OCI-LY7 (cell line): ENCODE results near the gene PHF8. TPM values are rescaled to one million over a fixed set of nuclear protein-coding genes. Genes with fewer than 3 reads are reported as not detected.

Experiments
- BruUV-seq: library from RNA; stranded (reverse); fragments of 400-500 nt; replicated peaks from 2 replicates; lab custom pipeline; 2021; lab: Mats Ljungman, UMichigan
- CTCF ChIA-PET: fragments of 300-600 bp; sonication (Branson Sonifier 250); formaldehyde crosslinking; loops from one replicate; lab custom pipeline; 2022; ENCODE audit warnings: antibody characterized with exemption; ENCODE audit not compliant: unreplicated experiment; lab: Charles Lee
- POLR2A ChIA-PET: fragments of 300-600 bp; sonication (Branson Sonifier 250); formaldehyde crosslinking; loops from one replicate; lab custom pipeline; 2022; ENCODE audit warnings: antibody characterized with exemption; lab: Charles Lee
- DNase-seq: peaks from one replicate; pipeline ENCODE4 v3.0.0-alpha.2; 2015; ENCODE audit warnings: low spot score
- H2AFZ ChIP-seq: fragments of 200-600 bp; sonication (generic), shearing (Covaris generic); 2 replicates; pipeline ENCODE4 v1.6.1; 2014; ENCODE audit warnings: mild to moderate bottlenecking, antibody characterized with exemption, low read length, moderate library complexity
- H3K27ac ChIP-seq: fragments of 200-600 bp; sonication (generic); 2 replicates; pipeline ENCODE4 v1.5.1; 2014; ENCODE audit warnings: mixed run types, low read depth, mild to moderate bottlenecking, moderate library complexity, low read length, inconsistent platforms; ENCODE audit not compliant: poor library complexity, severe bottlenecking
- H3K36me3 ChIP-seq: fragments of 200-600 bp; sonication (generic); 2 replicates; pipeline ENCODE4 v1.6.1; 2014; ENCODE audit warnings: mild to moderate bottlenecking, antibody characterized with exemption, low read length, moderate library complexity, mixed read lengths; ENCODE audit not compliant: insufficient read depth
- H3K4me1 ChIP-seq: fragments of 200-600 bp; sonication (generic); 2 replicates; pipeline ENCODE4 v1.5.1; 2014; ENCODE audit warnings: mild to moderate bottlenecking, low read length; ENCODE audit not compliant: insufficient read depth, poor library complexity, severe bottlenecking
- H3K4me2 ChIP-seq: fragments of 200-600 bp; sonication (generic); 2 replicates; pipeline ENCODE4 v1.6.1; 2014; ENCODE audit warnings: mild to moderate bottlenecking, low read length
- H3K4me3 ChIP-seq: fragments of 200-600 bp; sonication (generic); 2 replicates; pipeline ENCODE4 v1.5.1; 2014; ENCODE audit warnings: mild to moderate bottlenecking, low read depth, low read length; ENCODE audit not compliant: poor library complexity, severe bottlenecking
- H3K79me2 ChIP-seq: fragments of 200-600 bp; sonication (generic); 2 replicates; pipeline ENCODE4 v1.6.1; 2016; ENCODE audit warnings: low read depth, mild to moderate bottlenecking, low read length, moderate library complexity, mixed read lengths; ENCODE audit not compliant: insufficient read depth
- H3K9me2 ChIP-seq: fragments of 200-600 bp; sonication (generic); 2 replicates; pipeline ENCODE4 v1.6.1; 2016; ENCODE audit warnings: mild to moderate bottlenecking, low read length, mixed read lengths; ENCODE audit not compliant: insufficient read depth
- H3K9me3 ChIP-seq: fragments of 200-600 bp; sonication (generic); 2 replicates; pipeline ENCODE4 v1.6.1; 2014; ENCODE audit warnings: mild to moderate bottlenecking, mixed run types, low read length, mixed read lengths
- H4K20me1 ChIP-seq: fragments of 200-600 bp; sonication (generic); 2 replicates; pipeline ENCODE4 v1.6.1; 2014; ENCODE audit warnings: mild to moderate bottlenecking, antibody characterized with exemption, low read length, moderate library complexity, mixed read lengths; ENCODE audit not compliant: insufficient read depth
- CTCF ChIP-seq: fragments of 200-600 bp; sonication (generic); conservative IDR thresholded peaks from 2 replicates; pipeline ENCODE4 v1.5.1; 2014; ENCODE audit warnings: mild to moderate bottlenecking, antibody characterized with exemption, low read length, moderate library complexity, mixed read lengths
- EZH2phosphoT487 ChIP-seq: fragments of 200-600 bp; sonication (generic); IDR thresholded peaks from 2 replicates; pipeline ENCODE4 v1.6.1; 2018; ENCODE audit warnings: low read depth, borderline replicate concordance, mild to moderate bottlenecking, mixed run types, antibody characterized with exemption, low read length, moderate library complexity, mixed read lengths
- intact Hi-C: fragments of 100-400 bp; cut with micrococcal nuclease; formaldehyde crosslinking; loops from one replicate; pipeline ENCODE4 v1.10.0; 2022; ENCODE audit not compliant: unreplicated experiment
- total RNA-seq, 2 experiments: library from RNA; depleted of rRNA in 1 of 2; stranded (reverse); fragments of >200 nt in 1 of 2; shearing (Covaris generic) in 1 of 2; gene quantifications; 2 replicates each; pipeline ENCODE4 v1.2.3, GENCODE V29; 2014 to 2022

The PHF8 gene
- total RNA-seq, 2 experiments from 2014 or later = 29.7 to 44.2 TPM

DNA sequence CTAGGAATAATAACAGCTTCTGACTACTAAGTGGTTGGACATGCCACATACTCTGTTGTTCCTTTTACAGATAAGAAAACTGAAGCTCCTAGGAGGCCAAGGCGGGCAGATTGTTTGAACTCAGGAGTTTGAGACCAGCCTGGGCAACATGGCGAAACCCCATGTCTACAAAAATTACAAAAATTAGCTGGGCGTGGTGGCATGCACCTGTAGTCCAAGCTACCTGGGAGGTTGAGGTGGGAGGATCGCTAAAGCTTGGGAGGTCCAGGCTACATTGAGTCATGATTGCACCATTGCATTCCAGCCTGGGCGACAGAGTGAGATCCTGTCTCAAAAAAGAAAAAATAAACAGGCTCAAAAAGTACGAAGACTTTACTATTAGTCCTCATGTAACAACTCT lies 30.6 kb upstream of the PHF8 start:
- H3K9me2 ChIP-seq = no peaks in the 10 kb centered on the region
- intact Hi-C loops = no loop called here
- ChIA-PET CTCF (no interaction called here), POLR2A (no interaction called here)
- no peak overlapping the region for H2AFZ ChIP-seq
- no peak overlapping the region for H3K4me2 ChIP-seq
- no peaks in the 10 kb centered on the region for H3K9me3 ChIP-seq
- BruUV-seq = no TSS peak
- no peaks in the 10 kb centered on the region for H3K4me1 ChIP-seq
- H3K36me3 ChIP-seq = no peaks in the 10 kb centered on the region; the same call in 1 of the 2 replicates
- no peak for DNase-seq
- H3K4me3 ChIP-seq = no peak overlapping the region
- H3K79me2 ChIP-seq = no peaks in the 10 kb centered on the region
- no peak overlapping the region for H3K27ac ChIP-seq
- no peaks in the 10 kb centered on the region for H4K20me1 ChIP-seq
- TF ChIP-seq EZH2phosphoT487 (no peak), CTCF (no peak)

GRCh38 chrX:54067766-54068165 lies 23.5 kb upstream of the PHF8 start:
- BruUV-seq = no TSS peak
- Histone ChIP-seq H2AFZ (no peak overlapping the region), H3K4me1 (no peaks in the 10 kb centered on the region), H3K36me3 (no peaks in the 10 kb centered on the region), H3K27ac (no peak overlapping the region), H3K9me3 (no peaks in the 10 kb centered on the region), H3K4me3 (no peak overlapping the region), H4K20me1 (no peaks in the 10 kb centered on the region), H3K9me2 (no peaks in the 10 kb centered on the region), H3K79me2 (no peaks in the 10 kb centered on the region), H3K4me2 (no peak overlapping the region)
- DNase-seq = no peak
- TF ChIP-seq CTCF (no peak), EZH2phosphoT487 (no peak)
- intact Hi-C loops = no loop called here
- CTCF ChIA-PET = no interaction called here
- POLR2A ChIA-PET = no interaction called here

DNA sequence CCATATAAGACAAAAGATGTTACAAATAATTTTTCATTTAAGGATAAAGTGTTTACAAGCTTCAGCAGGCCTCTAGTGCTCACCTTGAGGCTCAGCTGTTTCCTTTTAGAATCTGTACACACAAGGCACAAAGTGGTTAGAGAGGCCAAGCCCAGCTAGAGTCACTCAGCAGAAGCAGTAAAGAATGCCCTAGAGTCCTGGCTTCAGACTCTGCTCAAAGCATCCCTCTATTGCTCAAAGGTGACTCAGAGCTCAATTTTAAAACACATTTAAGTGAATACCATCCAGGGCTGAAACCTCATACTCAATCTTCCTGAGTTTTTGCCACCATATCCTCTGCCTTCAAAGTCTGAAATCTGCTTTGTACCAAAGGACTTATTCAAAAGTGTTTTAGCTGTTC lies 22.6 kb upstream of the PHF8 start:
- ChIA-PET CTCF (no interaction called here), POLR2A (no interaction called here)

More for the DNA sequence above, 22.6 kb upstream of the PHF8 start:
- Histone ChIP-seq H3K9me3 (no peaks in the 10 kb centered on the region), H2AFZ (no peak overlapping the region), H3K4me1 (no peaks in the 10 kb centered on the region), H3K36me3 (no peaks in the 10 kb centered on the region), H3K4me3 (no peak overlapping the region), H4K20me1 (no peaks in the 10 kb centered on the region), H3K79me2 (no peaks in the 10 kb centered on the region), H3K27ac (no peak overlapping the region), H3K9me2 (no peaks in the 10 kb centered on the region), H3K4me2 (no peak overlapping the region)
- TF ChIP-seq CTCF = no peak
- TF ChIP-seq EZH2phosphoT487 = no peak
- intact Hi-C loops = no loop called here
- DNase-seq = no peak
- BruUV-seq = no TSS peak
